SK-N-SH treated with all-trans-retinoic acid at 6 μM for 48 hours (cell line): ENCODE data around the gene IGFN1.

ENCODE experiments used
- ARNTL ChIP-seq: fragments of 450-650 bp; formaldehyde crosslinking; IDR thresholded peaks from 2 replicates; pipeline ENCODE4 v1.5.0; 2020; ENCODE audit warnings: low read depth, mild to moderate bottlenecking, moderate library complexity, borderline replicate concordance
- CSDC2 ChIP-seq: fragments of 250-450 bp; sonication (Bioruptor Pico); IDR thresholded peaks from 2 replicates; pipeline ENCODE4 v1.5.0; 2020; ENCODE audit warnings: mild to moderate bottlenecking, moderate library complexity
- GLIS3 ChIP-seq: fragments of 250-450 bp; sonication (Bioruptor Pico); IDR thresholded peaks from 2 replicates; pipeline ENCODE4 v1.5.0; 2020; ENCODE audit warnings: mild to moderate bottlenecking, moderate library complexity
- RARB ChIP-seq: fragments of 250-450 bp; sonication (Bioruptor Pico); IDR thresholded peaks from 2 replicates; pipeline ENCODE4 v1.8.0; 2021; ENCODE audit warnings: mild to moderate bottlenecking, moderate library complexity
- SNAI2 ChIP-seq: fragments of 250-450 bp; sonication (Bioruptor Pico); IDR thresholded peaks from 2 replicates; pipeline ENCODE4 v1.5.0; 2020; ENCODE audit warnings: mild to moderate bottlenecking, moderate library complexity
- TCF4 ChIP-seq: fragments of 250-450 bp; sonication (Bioruptor Pico); IDR thresholded peaks from 2 replicates; pipeline ENCODE4 v1.8.0; 2021; ENCODE audit warnings: mild to moderate bottlenecking, moderate library complexity, borderline replicate concordance
- TOX ChIP-seq: fragments of 250-450 bp; sonication (Bioruptor Pico); IDR thresholded peaks from 2 replicates; pipeline ENCODE4 v1.8.0; 2021; ENCODE audit warnings: mild to moderate bottlenecking, moderate library complexity, borderline replicate concordance
- ZFP3 ChIP-seq: fragments of 250-450 bp; sonication (Bioruptor Pico); IDR thresholded peaks from 2 replicates; pipeline ENCODE4 v1.5.0; 2020; ENCODE audit warnings: mild to moderate bottlenecking, moderate library complexity
- ZFP30 ChIP-seq: fragments of 450-650 bp; formaldehyde crosslinking; IDR thresholded peaks from 2 replicates; pipeline ENCODE4 v1.5.0; 2022; ENCODE audit warnings: mild to moderate bottlenecking, moderate library complexity
- ZNF70 ChIP-seq: fragments of 450-650 bp; formaldehyde crosslinking; IDR thresholded peaks from 2 replicates; pipeline ENCODE4 v1.5.0; 2020; ENCODE audit warnings: mild to moderate bottlenecking, moderate library complexity
- TF ChIP-seq, protein P1 (sequence below): fragments of 250-450 bp; sonication (Bioruptor Pico); IDR thresholded peaks from 2 replicates; pipeline ENCODE4 v1.8.0; 2020; ENCODE audit warnings: mild to moderate bottlenecking, moderate library complexity, borderline replicate concordance
- TF ChIP-seq, protein P2 (sequence below): fragments of 250-450 bp; sonication (Bioruptor Pico); IDR thresholded peaks from 2 replicates; pipeline ENCODE4 v1.5.1; 2020; ENCODE audit warnings: low read depth, mild to moderate bottlenecking, moderate library complexity
- TF ChIP-seq, protein P3 (sequence below): fragments of 250-450 bp; sonication (Bioruptor Pico); IDR thresholded peaks from 2 replicates; pipeline ENCODE4 v1.5.1; 2021; ENCODE audit warnings: mild to moderate bottlenecking, moderate library complexity

DNA sequence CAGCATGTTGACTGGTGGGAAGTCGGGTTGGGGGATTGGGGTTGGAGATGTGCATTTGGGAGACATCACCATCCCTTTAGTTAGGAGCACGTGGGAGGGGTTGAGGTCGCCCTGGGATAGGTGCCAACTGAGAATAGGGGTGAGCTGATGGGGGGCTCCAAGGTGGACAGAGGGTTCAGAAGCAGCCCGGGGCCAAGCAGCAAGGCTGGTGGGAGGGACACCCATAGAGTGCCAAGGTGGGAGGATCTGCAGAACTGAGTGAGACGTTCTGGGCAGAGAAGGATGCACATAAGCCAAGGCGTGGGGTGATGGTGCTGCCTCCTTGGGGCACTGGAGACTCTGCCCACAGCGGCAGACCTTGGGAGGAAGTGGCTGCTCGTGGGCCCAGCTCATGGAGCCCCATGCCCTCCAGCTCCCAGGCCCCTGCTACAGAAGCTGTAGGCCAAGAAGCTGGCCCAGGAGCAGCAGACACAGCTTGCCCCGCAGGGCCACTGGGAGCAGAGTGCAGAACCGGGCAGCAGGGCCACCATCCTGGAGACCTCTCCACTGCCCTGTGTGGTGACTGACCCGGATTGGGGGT is 61.3 kb downstream of the IGFN1 start:
- no peak for TF ChIP-seq CSDC2 (CRISPR knock-in tag)
- TF ChIP-seq, protein P1, sequence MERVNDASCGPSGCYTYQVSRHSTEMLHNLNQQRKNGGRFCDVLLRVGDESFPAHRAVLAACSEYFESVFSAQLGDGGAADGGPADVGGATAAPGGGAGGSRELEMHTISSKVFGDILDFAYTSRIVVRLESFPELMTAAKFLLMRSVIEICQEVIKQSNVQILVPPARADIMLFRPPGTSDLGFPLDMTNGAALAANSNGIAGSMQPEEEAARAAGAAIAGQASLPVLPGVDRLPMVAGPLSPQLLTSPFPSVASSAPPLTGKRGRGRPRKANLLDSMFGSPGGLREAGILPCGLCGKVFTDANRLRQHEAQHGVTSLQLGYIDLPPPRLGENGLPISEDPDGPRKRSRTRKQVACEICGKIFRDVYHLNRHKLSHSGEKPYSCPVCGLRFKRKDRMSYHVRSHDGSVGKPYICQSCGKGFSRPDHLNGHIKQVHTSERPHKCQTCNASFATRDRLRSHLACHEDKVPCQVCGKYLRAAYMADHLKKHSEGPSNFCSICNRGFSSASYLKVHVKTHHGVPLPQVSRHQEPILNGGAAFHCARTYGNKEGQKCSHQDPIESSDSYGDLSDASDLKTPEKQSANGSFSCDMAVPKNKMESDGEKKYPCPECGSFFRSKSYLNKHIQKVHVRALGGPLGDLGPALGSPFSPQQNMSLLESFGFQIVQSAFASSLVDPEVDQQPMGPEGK, result no peak
- no peak for TF ChIP-seq ZFP30 (CRISPR knock-in tag)
- TF ChIP-seq ZNF70, result no peak
- TF ChIP-seq ARNTL, result no peak
- TF ChIP-seq, protein P2, sequence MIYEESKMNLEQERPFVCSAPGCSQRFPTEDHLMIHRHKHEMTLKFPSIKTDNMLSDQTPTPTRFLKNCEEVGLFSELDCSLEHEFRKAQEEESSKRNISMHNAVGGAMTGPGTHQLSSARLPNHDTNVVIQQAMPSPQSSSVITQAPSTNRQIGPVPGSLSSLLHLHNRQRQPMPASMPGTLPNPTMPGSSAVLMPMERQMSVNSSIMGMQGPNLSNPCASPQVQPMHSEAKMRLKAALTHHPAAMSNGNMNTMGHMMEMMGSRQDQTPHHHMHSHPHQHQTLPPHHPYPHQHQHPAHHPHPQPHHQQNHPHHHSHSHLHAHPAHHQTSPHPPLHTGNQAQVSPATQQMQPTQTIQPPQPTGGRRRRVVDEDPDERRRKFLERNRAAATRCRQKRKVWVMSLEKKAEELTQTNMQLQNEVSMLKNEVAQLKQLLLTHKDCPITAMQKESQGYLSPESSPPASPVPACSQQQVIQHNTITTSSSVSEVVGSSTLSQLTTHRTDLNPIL (CRISPR knock-in tag), result no peak
- TF ChIP-seq ZFP3 (CRISPR knock-in tag), result no peak
- TF ChIP-seq TOX (CRISPR knock-in tag), result no peak
- no peak for TF ChIP-seq TCF4 (CRISPR knock-in tag)
- no peak for TF ChIP-seq GLIS3 (CRISPR knock-in tag)
- no peak for TF ChIP-seq RARB (CRISPR knock-in tag)
- TF ChIP-seq, protein P3, sequence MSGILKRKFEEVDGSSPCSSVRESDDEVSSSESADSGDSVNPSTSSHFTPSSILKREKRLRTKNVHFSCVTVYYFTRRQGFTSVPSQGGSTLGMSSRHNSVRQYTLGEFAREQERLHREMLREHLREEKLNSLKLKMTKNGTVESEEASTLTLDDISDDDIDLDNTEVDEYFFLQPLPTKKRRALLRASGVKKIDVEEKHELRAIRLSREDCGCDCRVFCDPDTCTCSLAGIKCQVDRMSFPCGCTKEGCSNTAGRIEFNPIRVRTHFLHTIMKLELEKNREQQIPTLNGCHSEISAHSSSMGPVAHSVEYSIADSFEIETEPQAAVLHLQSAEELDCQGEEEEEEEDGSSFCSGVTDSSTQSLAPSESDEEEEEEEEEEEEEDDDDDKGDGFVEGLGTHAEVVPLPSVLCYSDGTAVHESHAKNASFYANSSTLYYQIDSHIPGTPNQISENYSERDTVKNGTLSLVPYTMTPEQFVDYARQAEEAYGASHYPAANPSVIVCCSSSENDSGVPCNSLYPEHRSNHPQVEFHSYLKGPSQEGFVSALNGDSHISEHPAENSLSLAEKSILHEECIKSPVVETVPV (CRISPR knock-in tag), result no peak
- TF ChIP-seq SNAI2, result no peak
